Astrocyte of the spinal cord (primary cell): ENCODE measurements around the gene PCID2.

Source experiments
- DNase-seq: peaks from one replicate; pipeline ENCODE4 v3.0.0; 2011; ENCODE audit warnings: low read depth, low spot score
- H3K4me3 ChIP-seq: 2 replicates; pipeline ENCODE4 v1.5.1; 2011; ENCODE audit warnings: low read depth, mild to moderate bottlenecking, low read length, moderate library complexity
- CTCF ChIP-seq: IDR thresholded peaks from 2 replicates; pipeline ENCODE4 v1.5.1; 2012; ENCODE audit warnings: low read depth, mild to moderate bottlenecking, low read length, inconsistent platforms
- in situ Hi-C: cut with HindIII; loops from 2 replicates; pipeline ENCODE4 v1.10.0; 2017; ENCODE audit warnings: low sequenced_read_pairs

Gene PCID2

GRCh38 chr13:113140677-113141600, 67.5 kb downstream of the PCID2 start:
- no peak overlapping the region for H3K4me3 ChIP-seq
- in situ Hi-C loops, result no loop called here
- DNase-seq, result no peak
- TF ChIP-seq CTCF, result no peak

GRCh38 chr13:113139577-113139976, 68.9 kb downstream of the PCID2 start:
- H3K4me3 ChIP-seq, result no peak overlapping the region
- in situ Hi-C loops, result no loop called here
- DNase-seq, result no peak
- TF ChIP-seq CTCF, result no peak

GRCh38 chr13:113138792-113139551, 69.5 kb downstream of the PCID2 start:
- H3K4me3 ChIP-seq, result no peak overlapping the region
- no peak for DNase-seq
- no peak for TF ChIP-seq CTCF
- in situ Hi-C loops, result no loop called here

GRCh38 chr13:113137691-113138298, 70.7 kb downstream of the PCID2 start:
- no peak for TF ChIP-seq CTCF
- in situ Hi-C loops, result no loop called here
- no peak for DNase-seq
- no peak overlapping the region for H3K4me3 ChIP-seq

GRCh38 chr13:113135281-113135760, 73.1 kb downstream of the PCID2 start:
- TF ChIP-seq CTCF, result no peak
- no peak overlapping the region for H3K4me3 ChIP-seq
- no peak for DNase-seq
- in situ Hi-C loops, result no loop called here
